Left hindlimb (tissue), 1 donor: ENCODE measurements around the gene TRIM45.
"Not testable (repeated sequence)": the region's sequence is repeated elsewhere in the genome, so short reads cannot be mapped to it uniquely, and the experiment has no call there.

Experiments used
- DNase-seq: peaks from one replicate; pipeline ENCODE4 v3.0.0-alpha.2; 2018

Gene TRIM45

GRCh38 chr1:117121589-117122329, at the start of gene TRIM45:
Gene TRIM45 (minus strand): TSS chr1:117121749. CDS start chr1:117121201, 548 bp downstream.
- peak; percentile 98 for DNase-seq

GRCh38 chr1:117169871-117170596, 48.5 kb upstream of the TRIM45 start:
- DNase-seq = no peak

GRCh38 chr1:117167402-117167801, 45.9 kb upstream of the TRIM45 start:
- DNase-seq = no peak

GRCh38 chr1:117166076-117166475, 44.5 kb upstream of the TRIM45 start:
- DNase-seq = no peak

- DNase-seq = no peak
Observed at GRCh38 chr1:117164209-117164608, 42.7 kb upstream of the TRIM45 start.

DNA sequence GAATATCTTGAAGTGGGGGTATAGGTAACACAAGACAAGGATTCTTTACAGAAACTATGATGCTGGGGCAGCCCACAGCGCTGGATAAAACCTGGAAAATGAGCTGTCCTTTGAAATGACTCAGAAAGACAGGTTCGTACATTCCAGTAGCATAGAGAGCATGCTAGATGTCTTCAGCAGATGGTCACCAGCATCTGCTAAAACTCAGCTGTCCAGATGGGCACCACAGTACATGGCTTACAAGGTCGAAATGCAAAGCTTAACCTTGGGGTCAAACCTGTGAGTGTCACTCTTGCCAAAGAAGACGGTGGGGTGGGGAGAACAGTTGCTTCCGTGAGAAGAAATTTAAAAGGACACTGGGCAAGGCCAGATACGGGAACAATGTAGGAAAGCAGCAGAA, 41.3 kb upstream of the TRIM45 start:
- no peak for DNase-seq

DNA sequence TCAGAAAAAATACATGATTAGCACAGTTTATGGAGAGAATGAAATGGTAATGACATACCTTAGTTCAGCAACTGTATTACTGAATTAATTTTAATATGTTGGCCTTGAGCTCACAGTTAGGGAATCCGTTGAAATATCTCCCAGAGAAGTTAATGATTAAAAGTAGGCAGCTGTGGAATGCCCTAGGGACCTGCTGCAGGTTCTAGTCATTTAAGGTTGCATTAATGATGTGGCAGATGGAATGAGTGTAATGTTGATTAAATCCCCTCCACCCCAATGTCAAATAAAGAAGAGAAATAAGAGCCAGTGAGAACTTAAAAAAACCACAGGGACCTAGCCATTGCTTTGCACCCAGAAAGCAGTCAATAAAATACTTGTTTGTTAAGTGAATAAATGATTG, 40.3 kb upstream of the TRIM45 start:
- no peak for DNase-seq

- DNase-seq = not testable (repeated sequence)
Observed at GRCh38 chr1:117151305-117151704, 29.8 kb upstream of the TRIM45 start.

GRCh38 chr1:117150316-117150715, 28.8 kb upstream of the TRIM45 start:
- DNase-seq = no peak

DNA sequence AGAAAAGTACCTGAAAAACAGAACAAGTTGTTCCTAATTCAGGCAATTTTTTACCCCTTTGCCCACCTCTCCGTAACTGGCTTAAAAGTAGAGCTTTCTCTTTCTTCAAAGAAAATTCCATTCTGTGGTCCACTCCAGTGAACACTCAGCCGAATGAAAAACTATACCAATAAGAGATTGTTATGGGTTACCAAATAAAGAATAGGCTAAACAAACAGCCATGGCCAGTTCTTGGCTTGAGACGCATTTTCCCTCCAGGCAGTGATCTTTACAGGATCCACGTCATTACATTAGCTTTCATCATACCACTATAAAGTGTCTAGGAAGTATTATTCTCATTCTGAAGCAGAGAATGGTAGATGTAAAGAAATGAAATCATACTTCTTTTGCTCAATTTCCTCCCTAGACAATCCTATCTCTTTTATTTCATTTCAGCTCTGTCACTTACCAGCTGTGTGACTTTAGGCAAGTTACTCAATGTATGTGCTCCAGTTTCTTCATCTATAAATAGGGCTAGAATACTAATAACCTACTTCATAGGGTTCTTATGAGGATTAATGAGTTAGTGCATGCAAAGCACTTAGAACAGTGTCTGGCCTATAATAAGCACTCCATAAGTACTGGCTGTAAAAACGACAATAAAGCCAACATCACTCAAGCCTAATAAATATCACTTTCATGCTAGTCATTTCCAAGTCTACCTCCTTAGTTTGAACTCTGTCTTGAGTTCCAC, 26.5 kb upstream of the TRIM45 start:
- no peak for DNase-seq

- DNase-seq = no peak
Observed at GRCh38 chr1:117147341-117147831, 25.8 kb upstream of the TRIM45 start.

GRCh38 chr1:117146575-117147340, 25.2 kb upstream of the TRIM45 start:
- no peak for DNase-seq

GRCh38 chr1:117146072-117146471, 24.5 kb upstream of the TRIM45 start:
- DNase-seq = no peak

DNA sequence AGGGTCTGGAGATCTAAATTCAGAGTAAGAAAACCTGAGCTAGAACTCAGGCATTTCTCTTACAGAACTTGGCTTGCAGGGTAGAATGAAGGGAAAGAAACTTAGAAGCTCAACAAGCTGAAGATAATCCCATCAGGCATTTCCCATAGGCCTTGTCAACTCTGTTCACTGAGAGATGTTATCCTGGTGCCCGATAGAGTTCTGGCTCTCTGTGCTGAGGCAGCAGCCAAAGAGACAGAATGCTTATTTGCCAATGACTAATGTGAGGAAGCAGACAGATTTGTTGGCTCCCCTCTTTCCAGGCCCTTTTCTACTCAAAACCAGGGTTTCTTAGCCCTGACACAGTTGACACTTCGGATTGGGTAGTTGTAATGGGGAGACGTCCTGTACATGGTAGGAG, 22.3 kb upstream of the TRIM45 start:
- DNase-seq = no peak

DNA sequence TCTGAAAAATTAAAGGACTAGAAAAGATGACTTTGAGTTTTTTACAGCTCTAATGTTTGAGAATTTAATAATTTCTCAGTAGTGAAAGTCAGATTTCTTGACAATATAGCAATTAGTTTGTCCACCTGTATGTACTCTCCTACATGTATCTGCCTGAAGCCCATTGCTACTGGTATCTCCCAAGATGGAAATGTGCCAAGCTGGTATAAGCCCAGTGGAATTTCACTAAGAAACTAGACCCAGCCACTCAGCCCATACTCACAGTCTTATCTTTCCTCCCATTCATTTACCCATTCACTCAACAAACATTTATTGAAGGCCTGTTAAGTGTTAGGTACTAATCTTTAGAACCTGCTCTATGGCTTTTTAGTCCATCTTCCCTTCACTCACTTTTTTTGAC, 21.6 kb upstream of the TRIM45 start:
- no peak for DNase-seq

DNA sequence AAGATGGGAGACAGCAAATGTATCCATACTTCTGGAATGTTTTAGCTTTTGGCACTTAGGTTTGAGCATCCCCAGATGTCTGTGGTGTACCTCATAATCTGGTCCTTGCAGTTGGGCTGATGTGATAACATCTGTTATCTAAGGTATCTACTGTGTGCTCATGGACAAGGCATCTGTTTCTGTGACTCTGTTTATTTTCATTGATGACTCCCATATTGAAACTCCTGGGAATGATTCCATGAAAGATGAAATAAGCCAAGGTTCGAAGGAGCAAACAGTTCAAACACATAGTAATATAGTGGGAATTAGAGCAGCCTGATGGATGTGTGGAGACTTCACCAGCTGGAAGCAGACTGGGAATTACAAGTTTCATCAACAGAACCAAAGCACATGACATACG, 20.7 kb upstream of the TRIM45 start:
- DNase-seq = no peak

GRCh38 chr1:117138561-117138960, 17.0 kb upstream of the TRIM45 start:
- DNase-seq = no peak

- no peak for DNase-seq
Observed at GRCh38 chr1:117138106-117138505, 16.6 kb upstream of the TRIM45 start.

GRCh38 chr1:117137281-117137855, 15.8 kb upstream of the TRIM45 start:
- no peak for DNase-seq

DNA sequence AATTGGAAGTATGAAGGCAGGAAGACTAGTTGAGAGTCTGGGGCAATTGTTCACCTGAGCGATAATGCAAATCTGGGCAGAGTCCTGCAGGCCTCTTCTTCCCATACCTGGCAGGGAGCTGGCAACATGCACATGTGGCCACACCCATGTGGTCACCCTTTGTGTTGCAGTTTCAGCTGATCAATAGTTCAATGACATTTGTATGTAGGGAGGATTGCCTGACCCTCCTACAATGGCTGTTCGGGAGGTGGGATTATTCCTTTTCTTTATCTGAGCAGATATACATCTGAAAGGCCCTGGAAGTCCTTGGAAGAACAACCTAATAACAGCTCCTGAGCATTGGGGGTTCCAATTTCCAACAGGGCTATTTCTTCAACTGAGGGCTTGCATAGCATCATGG, 15.2 kb upstream of the TRIM45 start:
- no peak for DNase-seq

GRCh38 chr1:117135329-117135728, 13.8 kb upstream of the TRIM45 start:
- DNase-seq = no peak

DNA sequence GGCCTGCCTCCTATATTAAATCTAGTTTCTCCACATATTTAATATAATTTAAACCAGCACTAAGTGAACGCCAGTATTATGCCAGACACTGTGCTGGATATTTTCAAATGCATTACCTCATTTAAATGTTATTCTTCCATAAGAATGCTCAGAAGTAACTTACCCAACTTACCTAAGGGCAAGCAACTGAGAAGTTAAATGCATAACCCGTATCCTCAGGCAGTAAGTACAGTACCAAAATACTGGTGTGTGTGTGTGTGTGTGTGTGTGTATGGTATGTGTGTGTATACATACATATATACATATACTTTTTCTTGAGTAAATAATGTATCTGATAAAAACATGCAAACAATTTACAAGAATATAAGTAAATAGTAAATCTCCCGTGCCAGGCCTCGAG, 9.0 kb upstream of the TRIM45 start:
- DNase-seq = no peak
